Ramos (cell line): Measurements from ENCODE around the gene KRTAP21-3.
"Not testable (repeated sequence)": the region's sequence is repeated elsewhere in the genome, so short reads cannot be mapped to it uniquely, and the experiment has no call there.

ENCODE experiments used
- in situ Hi-C: fragments of 300-500 bp; cut with MboI; formaldehyde crosslinking; loops from one replicate; pipeline ENCODE4 v1.14.3; 2022; ENCODE audit warnings: low sequenced_read_pairs; ENCODE audit not compliant: unreplicated experiment

The KRTAP21-3 gene, protein sequence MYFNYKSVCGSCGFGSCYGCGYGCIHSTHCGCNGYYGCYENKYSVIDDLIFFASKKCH

DNA sequence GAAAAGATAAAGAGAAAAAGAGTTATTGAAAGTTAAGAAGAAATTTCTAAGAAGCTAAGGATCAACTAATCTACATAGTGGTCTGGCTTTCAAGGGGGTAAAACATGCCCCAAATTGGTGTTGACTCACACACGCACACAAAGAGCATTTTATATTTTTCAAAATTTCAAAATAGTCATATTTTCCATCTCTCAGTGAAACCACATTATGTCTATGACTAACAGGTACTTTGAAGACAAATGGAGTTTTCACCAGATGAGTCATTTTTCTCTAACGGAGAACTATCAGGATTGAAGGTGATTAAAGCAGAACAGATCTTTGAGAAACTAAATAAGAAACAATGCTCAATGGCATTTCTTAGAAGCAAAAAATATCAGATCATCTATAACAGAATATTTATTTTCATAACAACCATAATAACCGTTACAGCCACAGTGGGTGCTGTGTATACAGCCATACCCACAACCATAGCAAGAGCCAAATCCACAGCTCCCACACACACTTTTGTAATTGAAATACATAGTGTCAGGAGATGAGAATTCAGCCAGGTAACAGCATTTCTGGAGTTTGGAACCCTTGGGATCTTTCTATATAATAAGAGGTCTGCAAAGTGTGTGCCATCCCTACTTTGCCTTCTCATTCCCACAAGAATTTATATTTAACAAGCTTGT is at the start of gene KRTAP21-3:
Gene KRTAP21-3, minus strand, starts transcription at position 539 of the 671 bp plus-strand sequence. Its CDS starts 18 bp downstream, at position 521.
- in situ Hi-C loops = no loop called here

DNA sequence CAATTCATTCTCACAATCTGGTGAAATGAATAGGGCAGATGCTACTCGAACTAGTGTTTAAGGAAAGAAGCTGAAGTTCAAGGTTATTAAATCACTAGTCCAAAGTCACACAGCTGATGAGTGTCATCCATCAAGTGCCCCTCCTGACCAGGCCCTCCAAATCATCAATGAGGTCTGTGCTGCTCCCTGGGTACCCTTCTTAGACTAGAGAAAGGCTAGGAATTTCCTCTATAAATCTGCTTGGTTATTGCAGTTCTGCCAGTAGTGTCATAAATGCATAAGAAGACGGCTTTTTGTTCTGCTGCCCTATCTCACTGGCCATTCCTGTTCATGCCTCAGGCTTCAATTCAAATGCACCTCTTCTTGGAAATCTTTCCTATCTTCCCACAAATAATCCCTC is 42.2 kb upstream of the KRTAP21-3 start:
- in situ Hi-C loops = no loop called here

DNA sequence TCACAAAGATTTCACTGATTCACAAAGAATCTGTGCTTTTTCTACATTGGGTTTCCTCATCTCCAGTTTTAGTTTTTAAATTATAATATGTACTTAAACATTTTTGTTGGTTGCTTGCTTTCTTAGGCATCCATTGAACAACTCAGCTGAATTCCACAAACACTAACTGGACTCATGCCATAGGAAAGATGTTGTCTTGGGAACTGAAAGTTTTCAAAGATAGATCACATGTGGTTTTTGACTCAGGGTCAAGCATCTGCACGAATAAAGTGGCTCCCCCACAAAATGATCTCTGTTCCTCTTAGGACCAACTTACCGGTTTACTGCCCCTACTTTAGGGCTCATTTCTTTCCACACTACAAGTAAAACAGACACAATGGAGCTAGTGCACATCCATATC is 39.7 kb upstream of the KRTAP21-3 start:
- in situ Hi-C loops = no loop called here

- in situ Hi-C loops = not testable (repeated sequence)
These were observed 36.8 kb upstream of the KRTAP21-3 start, which contains the start of gene KRTAP21-1 for GRCh38 chr21:30755328-30755727. Gene KRTAP21-1 (minus strand): TSS chr21:30755428. CDS start chr21:30755378, 50 bp downstream.

DNA sequence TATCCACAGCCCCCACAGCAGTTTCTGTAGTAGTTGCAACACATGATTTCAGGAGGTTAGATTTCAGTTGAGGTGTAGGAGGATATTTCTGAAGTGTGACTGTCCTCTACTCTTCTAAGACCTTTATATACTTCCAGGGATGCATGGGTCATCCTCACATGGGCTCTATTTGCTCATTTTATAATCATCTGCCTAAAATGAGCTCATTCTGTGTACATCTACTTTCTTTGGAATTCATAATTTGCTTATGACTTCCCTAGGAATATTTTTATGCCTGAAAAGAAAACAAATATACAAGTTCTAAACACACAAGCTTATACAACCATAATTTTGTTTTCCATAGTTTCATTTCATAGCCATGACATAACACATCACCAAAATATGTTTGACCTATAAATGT is 28.6 kb upstream of the KRTAP21-3 start, which contains the start of gene KRTAP21-2:
Gene KRTAP21-2, minus strand, starts transcription at position 101 of the 400 bp plus-strand sequence. Its CDS starts 57 bp downstream, at position 44.
- in situ Hi-C loops = no loop called here

- in situ Hi-C loops = no loop called here
These were observed 21.9 kb upstream of the KRTAP21-3 start for GRCh38 chr21:30740462-30740861.

DNA sequence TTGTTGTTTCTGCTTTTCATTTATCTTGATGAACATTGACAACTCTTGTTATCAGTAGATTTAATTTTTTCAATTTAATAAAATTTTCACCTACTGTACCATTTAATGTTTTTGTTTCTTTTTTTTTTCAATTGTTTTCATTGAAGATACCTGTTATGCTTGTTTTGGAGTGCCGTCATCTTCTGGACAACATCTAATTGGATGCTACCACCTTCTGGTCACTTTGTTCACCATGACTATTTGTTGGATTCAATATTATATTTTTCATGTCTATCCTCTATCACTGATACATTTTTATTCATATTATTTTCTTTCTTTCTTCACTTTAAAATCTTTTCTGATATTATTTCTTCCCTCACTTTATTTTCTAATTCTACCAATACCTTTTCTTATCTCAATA is 14.4 kb upstream of the KRTAP21-3 start:
- in situ Hi-C loops = no loop called here

DNA sequence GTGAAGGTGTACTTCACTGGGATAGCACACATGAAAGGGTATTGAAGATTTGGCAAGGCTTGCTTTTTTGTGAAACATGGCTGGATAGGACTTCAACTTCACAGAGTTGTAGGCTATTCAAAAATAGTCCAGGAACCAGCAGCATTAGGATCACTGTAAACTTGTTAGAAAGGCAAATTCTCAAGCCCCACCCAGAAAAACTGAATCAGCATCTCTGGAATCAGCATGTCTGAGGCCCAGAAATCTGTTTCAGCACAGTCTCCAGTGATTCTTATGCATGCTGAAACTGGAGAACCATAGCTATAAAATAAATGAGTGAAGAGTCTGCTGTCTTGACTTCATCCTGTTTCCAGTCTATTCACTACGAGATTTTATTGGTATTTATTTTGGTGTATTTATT is 8.1 kb upstream of the KRTAP21-3 start:
- in situ Hi-C loops = no loop called here

DNA sequence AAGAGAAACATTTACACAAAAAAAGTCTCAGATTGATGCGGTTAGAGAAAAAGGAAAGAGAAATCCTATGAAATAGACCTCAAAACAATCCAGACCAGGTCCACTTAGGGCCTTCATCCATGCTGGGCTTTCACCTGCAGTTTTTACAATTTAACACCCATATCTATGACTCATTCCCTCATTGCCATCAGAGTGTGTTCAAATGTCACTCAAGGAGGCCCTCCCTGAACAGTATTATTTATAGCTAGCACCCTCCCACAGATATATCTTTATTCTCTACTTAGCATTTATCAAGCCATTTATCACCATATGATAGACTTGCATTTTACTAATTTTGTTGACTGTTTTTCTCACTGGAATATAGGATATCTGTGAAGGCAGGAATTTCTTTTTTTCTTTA is 824 bp upstream of the KRTAP21-3 start:
- in situ Hi-C loops = no loop called here

GRCh38 chr21:30717105-30717504 is 1.5 kb downstream of the KRTAP21-3 start:
- in situ Hi-C loops = no loop called here

- in situ Hi-C loops = no loop called here
These were observed 3.6 kb downstream of the KRTAP21-3 start for GRCh38 chr21:30714946-30715345.

GRCh38 chr21:30714456-30714855 is 4.1 kb downstream of the KRTAP21-3 start:
- in situ Hi-C loops = no loop called here

GRCh38 chr21:30713766-30714165 is 4.8 kb downstream of the KRTAP21-3 start:
- in situ Hi-C loops = no loop called here

DNA sequence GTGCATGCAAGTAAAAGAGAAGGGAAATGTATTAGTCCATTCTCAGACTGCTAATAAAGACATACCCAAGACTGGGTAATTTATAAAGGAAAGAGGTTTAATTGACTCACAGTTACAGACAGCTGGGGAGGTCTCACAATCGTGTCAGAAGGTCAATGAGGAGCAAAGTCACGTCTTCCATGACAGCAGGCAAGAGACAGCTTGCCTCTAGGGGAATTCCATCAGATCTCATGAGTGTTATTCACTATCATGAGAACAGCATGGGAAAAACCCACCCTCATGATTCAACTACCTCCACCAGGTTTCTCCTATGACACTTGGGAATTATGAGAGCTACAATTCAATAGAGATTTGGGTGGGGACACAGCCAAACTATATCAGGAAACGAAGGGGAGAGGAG is 8.1 kb downstream of the KRTAP21-3 start:
- in situ Hi-C loops = no loop called here

DNA sequence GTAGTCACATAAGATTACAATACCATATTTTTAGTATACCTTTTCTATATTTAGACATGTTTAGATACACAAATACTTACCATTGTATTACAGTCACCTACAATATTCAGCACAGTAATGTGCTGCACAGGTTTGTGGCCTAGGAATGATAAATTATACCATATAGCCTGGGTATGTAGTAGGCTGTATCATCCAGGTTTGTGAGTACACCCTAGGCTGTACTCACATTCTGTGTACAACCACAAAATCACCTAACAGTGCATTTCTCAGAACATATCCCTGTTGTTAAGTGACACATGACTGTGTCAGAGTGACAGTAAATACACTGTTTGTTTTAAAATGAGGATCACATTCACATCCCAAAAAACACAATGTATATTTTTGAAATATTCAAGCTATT is 11.2 kb downstream of the KRTAP21-3 start:
- in situ Hi-C loops = no loop called here

- in situ Hi-C loops = no loop called here
These were observed 22.6 kb downstream of the KRTAP21-3 start for GRCh38 chr21:30695956-30696355.

DNA sequence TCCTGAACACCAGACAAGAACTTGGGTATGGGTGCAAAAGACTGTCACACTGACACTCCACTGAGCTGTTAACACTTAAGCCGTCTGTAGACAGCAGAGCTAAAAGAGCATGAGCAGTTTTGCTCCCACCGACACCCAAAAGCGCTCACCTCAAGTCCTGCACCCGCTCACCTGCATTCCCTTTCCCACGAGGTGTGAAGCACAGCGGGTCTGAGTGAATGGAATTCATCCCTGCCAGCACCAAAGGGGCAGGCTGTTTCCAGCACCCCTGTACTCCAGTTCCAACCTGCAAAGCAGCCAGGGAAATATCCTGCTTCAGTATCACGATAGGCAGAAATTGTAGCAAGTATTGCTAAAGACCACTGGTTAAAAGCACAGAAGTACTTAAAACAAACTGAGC is 28.8 kb downstream of the KRTAP21-3 start:
- in situ Hi-C loops = no loop called here

DNA sequence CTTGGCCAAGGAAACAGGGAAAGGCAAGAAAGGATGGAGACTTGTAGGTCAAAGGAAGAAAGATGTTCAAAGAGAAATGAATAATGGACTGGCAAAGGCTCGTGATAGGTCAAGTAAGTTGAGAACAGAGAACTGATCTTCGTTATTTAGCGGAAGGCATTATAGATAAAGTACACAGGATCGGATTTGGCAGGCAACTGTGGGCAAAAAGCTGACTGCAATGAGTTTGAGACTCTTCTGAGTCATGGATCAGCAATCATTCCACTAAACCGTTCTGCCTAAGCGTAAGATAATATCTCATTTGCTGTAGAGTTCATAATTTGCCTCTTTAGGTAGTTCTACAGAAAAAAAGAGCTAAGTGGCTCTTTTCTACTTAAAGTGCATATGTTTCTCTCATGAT is 34.1 kb downstream of the KRTAP21-3 start:
- in situ Hi-C loops = no loop called here

- in situ Hi-C loops = no loop called here
These were observed 38.0 kb downstream of the KRTAP21-3 start for GRCh38 chr21:30680586-30680985.

DNA sequence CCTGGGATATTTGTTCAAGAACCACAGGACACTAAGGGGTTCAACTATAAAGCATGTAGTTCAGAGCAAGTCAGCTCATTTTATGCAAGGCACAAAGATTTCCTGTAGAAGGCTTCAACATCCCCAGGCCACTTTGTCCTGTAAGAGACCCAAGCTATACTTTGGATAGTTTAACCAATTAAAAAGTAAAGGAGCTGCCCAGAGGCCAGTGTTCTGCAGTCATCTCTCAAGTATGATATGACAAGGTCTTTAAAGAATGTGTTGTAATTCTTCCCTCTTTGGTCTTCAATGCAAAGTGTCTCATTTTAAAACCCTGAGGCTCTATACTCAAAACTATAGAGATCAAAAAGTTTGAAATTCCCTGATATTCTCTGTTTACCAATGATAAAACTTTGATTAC is 41.8 kb downstream of the KRTAP21-3 start:
- in situ Hi-C loops = no loop called here

GRCh38 chr21:30674312-30674711 is 44.3 kb downstream of the KRTAP21-3 start:
- in situ Hi-C loops = no loop called here

DNA sequence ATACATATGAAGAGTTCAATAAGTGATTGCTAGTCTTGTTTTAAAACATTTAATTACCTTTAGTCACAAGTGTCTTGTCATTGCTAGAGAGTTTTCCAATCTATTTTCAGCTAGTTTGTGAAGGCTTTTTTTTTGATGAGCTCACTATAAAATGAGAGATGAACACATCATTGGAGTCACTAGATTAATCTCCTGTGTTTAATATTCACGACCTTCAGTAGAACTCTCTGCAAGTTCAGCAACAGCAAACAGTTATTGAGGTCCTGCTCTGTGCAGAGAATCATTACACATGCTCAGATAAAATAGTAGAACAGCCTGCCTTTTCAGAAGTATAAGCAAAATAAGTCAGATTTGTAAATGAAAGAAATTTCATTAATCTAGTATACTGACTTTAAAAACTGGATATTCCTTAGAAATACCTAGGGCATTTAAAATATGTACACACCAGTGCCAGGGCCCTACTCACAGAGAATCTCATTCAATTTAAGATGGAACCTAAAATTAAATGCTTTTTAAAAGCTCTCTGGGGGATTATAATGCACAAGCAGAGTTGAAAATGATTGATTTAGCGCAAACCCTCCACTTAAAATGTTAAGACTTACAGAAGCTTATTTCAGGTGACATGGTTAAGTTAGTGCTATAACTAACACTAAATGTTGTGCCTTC is 45.5 kb downstream of the KRTAP21-3 start:
- in situ Hi-C loops = no loop called here
